ENCODE measurements around the gene SYMPK.

Gene SYMPK

GRCh38 chr19:45767881-45768654, 94.9 kb downstream of the SYMPK start:
- no peak for DNase-seq (ENCODE audit: low read depth in 1 of 2, low spot score in 1 of 2)

GRCh38 chr19:45767410-45767880, 95.5 kb downstream of the SYMPK start:
- DNase-seq (ENCODE audit: low read depth in 1 of 2, low spot score in 1 of 2) = no peak

- DNase-seq (ENCODE audit: low read depth in 1 of 2, low spot score in 1 of 2) = no peak
These were observed 96.0 kb downstream of the SYMPK start for GRCh38 chr19:45766869-45767346.

- no peak for DNase-seq (ENCODE audit: low read depth in 1 of 2, low spot score in 1 of 2)
These were observed 96.6 kb downstream of the SYMPK start for GRCh38 chr19:45766296-45766868.

- no peak for DNase-seq (ENCODE audit: low read depth in 1 of 2, low spot score in 1 of 2)
These were observed 97.1 kb downstream of the SYMPK start for GRCh38 chr19:45765702-45766295.

Measured in activated CD4-positive, alpha-beta T cell treated with anti-CD3 and anti-CD28 coated beads, Interleukin-2, amount 50 U/mL, for 24 hours (primary cell).